A549 (cell line): ENCODE measurements around the gene DARS1. TPM values are rescaled to one million over a fixed set of nuclear protein-coding genes. Genes with fewer than 3 reads are reported as not detected.

Source experiments
- ATAC-seq, 2 experiments: fragments of 200-7000 bp in 1 of 2; fragments of >200 bp in 1 of 2; cut with Nextera tagmentation in 1 of 2; cut with Tn5 transposase in 1 of 2; 3 replicates each; pipeline versions ENCODE4 v1.8.0 to v1.9.1; 2018 to 2020; ENCODE audit warnings: mild to moderate bottlenecking in 1 of 2, moderate library complexity in 1 of 2
- CTCF ChIA-PET: fragments of 300-600 bp; sonication (Branson Sonifier 250); formaldehyde crosslinking; extraction: SDS; loops from one replicate; lab custom pipeline; 2021; ENCODE audit warnings: antibody characterized with exemption, inconsistent platforms; lab: Yijun Ruan, JAX
- POLR2A ChIA-PET: fragments of 350-600 bp; formaldehyde crosslinking; extraction: SDS; loops from one replicate; lab custom pipeline; 2021; ENCODE audit warnings: antibody characterized with exemption, inconsistent platforms; lab: Yijun Ruan, JAX
- DNase-seq, 2 experiments: peaks; one replicate each; pipeline versions ENCODE4 v3.0.0 to v3.0.0-alpha.2; 2011 to 2016; ENCODE audit warnings: low read depth in 1 of 2, low spot score in 1 of 2
- FAIRE-seq: peaks from 2 replicates; lab custom pipeline; 2011; peaks lifted over from hg19 to GRCh38; lab: Jason Lieb, UNC
- H3K27ac ChIP-seq, 2 experiments: fragments of >200 bp; sonication (Bioruptor Twin); formaldehyde crosslinking; 3 replicates each; pipeline ENCODE4 v1.5.1; 2016 to 2017
- H3K4me1 ChIP-seq: fragments of >200 bp; sonication (Bioruptor Twin); formaldehyde crosslinking; 3 replicates; pipeline ENCODE4 v1.6.1; 2016
- H3K4me2 ChIP-seq: fragments of >200 bp; sonication (Bioruptor Twin); formaldehyde crosslinking; 3 replicates; pipeline ENCODE4 v1.6.1; 2016
- H3K4me3 ChIP-seq: fragments of >200 bp; sonication (Bioruptor Twin); formaldehyde crosslinking; 3 replicates; pipeline ENCODE4 v1.5.1; 2016
- H3K9me3 ChIP-seq: fragments of >200 bp; sonication (Bioruptor Twin); formaldehyde crosslinking; 3 replicates; pipeline ENCODE4 v1.6.1; 2016
- ATOH8 ChIP-seq: fragments of 250-450 bp; sonication (Bioruptor Pico); IDR thresholded peaks from 2 replicates; pipeline ENCODE4 v1.5.0; 2020; ENCODE audit warnings: low read depth, mild to moderate bottlenecking, moderate library complexity
- BCL3 ChIP-seq: fragments of >200 bp; sonication (Bioruptor Twin); formaldehyde crosslinking; IDR thresholded peaks from 3 replicates; pipeline ENCODE4 v1.6.1; 2016
- BHLHE40 ChIP-seq: IDR thresholded peaks from 2 replicates; pipeline ENCODE4 v1.6.1; 2012; ENCODE audit warnings: low read depth, low read length, inconsistent platforms
- CBX2 ChIP-seq: fragments of 200-600 bp; sonication (generic); IDR thresholded peaks from 2 replicates; pipeline ENCODE4 v1.6.1; 2016; ENCODE audit warnings: low read depth, mild to moderate bottlenecking, borderline replicate concordance
- CHD4 ChIP-seq: fragments of 200-600 bp; sonication (generic); IDR thresholded peaks from 2 replicates; pipeline ENCODE4 v1.6.1; 2016; ENCODE audit warnings: antibody characterized with exemption, mild to moderate bottlenecking, borderline replicate concordance
- EHMT2 ChIP-seq: fragments of 200-600 bp; sonication (generic); IDR thresholded peaks from 2 replicates; pipeline ENCODE4 v1.6.1; 2016; ENCODE audit warnings: antibody characterized with exemption, low read depth, mild to moderate bottlenecking, moderate library complexity
- ELK1 ChIP-seq: fragments of 150-350 bp; IDR thresholded peaks from 2 replicates; pipeline ENCODE4 v1.6.1; 2014; ENCODE audit warnings: low read depth, mild to moderate bottlenecking, low read length
- ESRRA ChIP-seq: fragments of 150-350 bp; IDR thresholded peaks from 2 replicates; pipeline ENCODE4 v1.6.1; 2014; ENCODE audit warnings: mild to moderate bottlenecking, low read length, borderline replicate concordance
- FOXS1 ChIP-seq: fragments of 250-450 bp; sonication (Bioruptor Pico); IDR thresholded peaks from 2 replicates; pipeline ENCODE4 v1.5.0; 2020; ENCODE audit warnings: mild to moderate bottlenecking, moderate library complexity
- HMGXB4 ChIP-seq: fragments of 250-450 bp; sonication (Bioruptor Pico); IDR thresholded peaks from 2 replicates; pipeline ENCODE4 v1.5.0; 2021; ENCODE audit warnings: mild to moderate bottlenecking, moderate library complexity, borderline replicate concordance
- JUN ChIP-seq, 2 experiments: fragments of >200 bp; sonication (Bioruptor Twin); formaldehyde crosslinking; IDR thresholded peaks; 2 replicates in 1 of 2; 3 replicates in 1 of 2; pipeline ENCODE4 v1.6.1; 2016 to 2017
- JUNB ChIP-seq: fragments of >200 bp; sonication (Bioruptor Twin); formaldehyde crosslinking; IDR thresholded peaks from 2 replicates; pipeline ENCODE4 v1.6.1; 2016
- MAFK ChIP-seq: fragments of 450-650 bp; IDR thresholded peaks from 2 replicates; pipeline ENCODE4 v1.6.1; 2014; ENCODE audit not compliant: partially characterized antibody
- MAZ ChIP-seq: fragments of 150-350 bp; IDR thresholded peaks from 2 replicates; pipeline ENCODE4 v1.6.1; 2014; ENCODE audit warnings: antibody characterized with exemption, low read depth, low read length, borderline replicate concordance
- NPAS2 ChIP-seq: fragments of 250-450 bp; sonication (Bioruptor Pico); IDR thresholded peaks from 2 replicates; pipeline ENCODE4 v1.8.0; 2022; ENCODE audit warnings: mild to moderate bottlenecking, moderate library complexity, borderline replicate concordance
- NR3C1 ChIP-seq: fragments of >200 bp; sonication (Bioruptor Twin); formaldehyde crosslinking; IDR thresholded peaks from 3 replicates; pipeline ENCODE4 v1.6.1; 2017
- PBX3 ChIP-seq: IDR thresholded peaks from 2 replicates; pipeline ENCODE4 v1.6.1; 2012
- POLR2AphosphoS2 ChIP-seq: conservative IDR thresholded peaks from 2 replicates; pipeline ENCODE4 v1.6.1; 2012; ENCODE audit warnings: low read length, improper control_type of control experiment, inconsistent platforms
- RARB ChIP-seq: fragments of 250-450 bp; sonication (Bioruptor Pico); IDR thresholded peaks from 2 replicates; pipeline ENCODE4 v1.8.0; 2021; ENCODE audit warnings: mild to moderate bottlenecking, moderate library complexity
- RCOR1 ChIP-seq: fragments of 150-350 bp; IDR thresholded peaks from 2 replicates; pipeline ENCODE4 v1.6.1; 2014; ENCODE audit warnings: antibody characterized with exemption, low read length, low read depth
- SREBF2 ChIP-seq: fragments of 450-650 bp; IDR thresholded peaks from 2 replicates; pipeline ENCODE4 v1.6.1; 2014; ENCODE audit warnings: mild to moderate bottlenecking, moderate library complexity
- TFCP2L1 ChIP-seq: fragments of 250-450 bp; sonication (Bioruptor Pico); IDR thresholded peaks from 2 replicates; pipeline ENCODE4 v1.5.0; 2021; ENCODE audit warnings: mild to moderate bottlenecking
- WGBS: methylation state at CpG from one replicate; pipeline ENCODE4 v1.1.6; 2017; ENCODE audit errors: missing lambda C conversion rate; 5-methylcytosine and 5-hydroxymethylcytosine counted together
- polyA plus RNA-seq, 4 experiments: library from polyadenylated mRNA; depleted of rRNA in 3 of 4; stranded (reverse); fragments of >200 nt; fragmentation: RNase III in 1 of 4; extraction: RNeasy Plus Mini Kit Qiagen cat#74134 plus additional on column Dnase treatment in 1 of 4; gene quantifications; 2 replicates in 3 of 4; 3 replicates in 1 of 4; pipeline ENCODE4 v1.2.3, GENCODE V29; 2011 to 2017

Gene DARS1
- polyA plus RNA-seq, 2 of the 4 experiments (the other 2 are of a cell fraction) = 83.8 to 130 TPM

- peaks cover 4% of the 10 kb centered on the region for H3K4me1 ChIP-seq
- CTCF ChIA-PET = no interaction called here
- H3K4me3 ChIP-seq = no peak overlapping the region
- no peaks in the 10 kb centered on the region for H3K9me3 ChIP-seq
- DNase-seq (no peak), FAIRE-seq (no peak), ATAC-seq (no peak)
- POLR2A ChIA-PET = no interaction called here
- WGBS = 76% methylated on average over 1 of the region's 1 CpG
- H3K27ac ChIP-seq = no peak overlapping the region
- TF ChIP-seq BHLHE40 (no peak), MAZ (no peak), ESRRA (no peak), SREBF2 (no peak), EHMT2 (no peak), HMGXB4 (CRISPR knock-in tag) (no peak), POLR2AphosphoS2 (no peak)
- H3K4me2 ChIP-seq = no peak overlapping the region
These were observed 15.7 kb upstream of the DARS1 start for GRCh38 chr2:136001131-136001530.

GRCh38 chr2:136000502-136000901 lies 15.1 kb upstream of the DARS1 start:
- no peak overlapping the region for H3K4me3 ChIP-seq
- no peak overlapping the region for H3K4me2 ChIP-seq
- WGBS = 74% methylated on average over 2 of the region's 2 CpGs
- DNase-seq = no peak
- no peaks in the 10 kb centered on the region for H3K4me1 ChIP-seq
- TF ChIP-seq TFCP2L1 (CRISPR knock-in tag) = no peak
- no peak for TF ChIP-seq MAFK
- TF ChIP-seq EHMT2 = no peak
- no peak for TF ChIP-seq CHD4
- no peak for TF ChIP-seq RARB (CRISPR knock-in tag)
- TF ChIP-seq FOXS1 = no peak
- no peak for TF ChIP-seq ELK1
- TF ChIP-seq JUN (IDR thresholded peaks at IDR 0.05) = no peak
- TF ChIP-seq RCOR1 = no peak
- TF ChIP-seq BCL3 = no peak
- no peak for TF ChIP-seq JUNB
- no peak for TF ChIP-seq ATOH8 (CRISPR knock-in tag)
- TF ChIP-seq PBX3 = no peak
- no peak for TF ChIP-seq NPAS2
- TF ChIP-seq HMGXB4 (CRISPR knock-in tag) = no peak
- no peak for TF ChIP-seq CBX2
- no peak for TF ChIP-seq NR3C1
- TF ChIP-seq, all 56 proteins: peak for 0
- FAIRE-seq (no peak), ATAC-seq (no peak)
- H3K9me3 ChIP-seq = no peaks in the 10 kb centered on the region
- POLR2A ChIA-PET = no interaction called here
- H3K27ac ChIP-seq = no peak overlapping the region
- CTCF ChIA-PET = no interaction called here
